Limb (tissue), 2 donors: Measurements from ENCODE around the gene ACTG1.

Experiments
- DNase-seq, 2 donors: peaks; one replicate each; pipeline ENCODE4 v3.0.0-alpha.2; 2016; ENCODE audit errors: extremely low spot score in 2 of 2

ACTG1 gene

GRCh38 chr17:81482673-81483072, 29.9 kb downstream of the ACTG1 start:
- DNase-seq, result no peak

- DNase-seq, result no peak
Measured at GRCh38 chr17:81481815-81482505, 30.6 kb downstream of the ACTG1 start.

GRCh38 chr17:81481073-81481799, 31.4 kb downstream of the ACTG1 start:
- DNase-seq, result peak; percentile 91 to 92

DNA sequence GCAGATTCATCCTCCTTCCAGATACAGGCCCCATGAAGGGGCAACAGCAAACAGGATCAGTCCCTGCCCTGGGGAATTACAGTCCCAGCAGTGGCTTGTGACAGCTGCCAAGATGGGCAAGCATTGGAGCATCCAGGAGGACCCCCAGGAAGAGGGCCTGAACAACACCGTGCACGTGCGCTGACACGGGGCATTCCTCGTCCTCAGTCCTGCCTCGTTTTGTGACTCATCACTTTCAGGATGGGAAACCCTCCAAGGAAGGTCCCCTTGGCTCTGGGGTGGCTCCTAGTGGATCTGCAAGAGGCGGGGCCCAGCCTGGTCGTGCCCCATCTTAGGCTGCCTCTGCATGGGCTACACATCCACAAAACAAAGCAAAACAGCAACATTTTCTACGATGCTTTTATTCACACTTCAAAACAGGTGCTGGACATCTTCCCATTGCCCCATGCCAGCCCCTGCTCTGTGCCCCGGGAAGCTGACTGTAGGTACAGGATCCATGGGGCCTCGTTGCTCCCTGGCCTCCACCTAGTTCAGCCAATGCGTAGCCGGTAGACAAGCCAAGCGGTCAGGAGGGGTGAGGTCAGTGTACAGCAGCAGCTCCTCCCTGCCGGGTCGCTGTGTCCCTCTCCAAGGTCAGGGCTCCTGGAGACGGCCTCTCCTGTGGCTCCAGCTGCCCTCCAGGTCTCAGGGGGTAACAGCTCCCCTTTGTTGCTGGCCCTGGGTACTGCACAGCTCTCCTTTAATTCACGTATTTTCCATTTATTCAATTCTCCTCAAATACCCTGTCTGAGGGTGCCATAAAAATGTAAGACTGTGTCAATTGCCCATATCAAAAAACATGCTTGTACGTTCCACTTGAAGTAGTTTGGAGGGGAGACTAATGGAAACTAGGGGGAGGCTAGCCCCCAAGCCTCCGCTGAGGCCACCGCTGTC, 32.2 kb downstream of the ACTG1 start:
- DNase-seq, result no peak

GRCh38 chr17:81479175-81480071, 33.2 kb downstream of the ACTG1 start:
- no peak for DNase-seq

- DNase-seq, result no peak
Measured at GRCh38 chr17:81478119-81478518, 34.5 kb downstream of the ACTG1 start.

GRCh38 chr17:81477173-81477572, 35.4 kb downstream of the ACTG1 start:
- DNase-seq, result no peak

GRCh38 chr17:81476635-81477034, 36.0 kb downstream of the ACTG1 start:
- no peak for DNase-seq

- DNase-seq, result no peak
Measured at GRCh38 chr17:81476097-81476496, 36.5 kb downstream of the ACTG1 start.

DNA sequence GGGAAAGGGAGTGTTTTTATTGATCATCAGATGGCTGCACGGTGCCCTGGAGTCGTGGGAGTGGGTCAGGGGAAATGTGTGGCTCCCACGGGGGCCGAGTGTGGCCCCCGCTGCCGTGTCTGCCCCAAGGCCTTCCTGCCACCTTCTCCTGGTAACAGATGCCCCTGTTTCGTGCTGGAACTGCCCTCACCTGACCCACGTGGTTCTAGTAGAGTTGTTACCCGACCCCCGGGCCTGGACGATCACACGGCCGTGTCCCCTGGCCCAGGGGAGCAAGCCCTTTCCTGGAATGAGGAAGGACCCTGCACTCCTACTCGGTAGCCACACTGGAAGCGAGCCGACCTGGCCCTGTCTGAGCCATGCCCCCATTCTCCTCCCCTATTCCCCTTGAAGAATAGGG, 37.6 kb downstream of the ACTG1 start:
- DNase-seq, result no peak

DNA sequence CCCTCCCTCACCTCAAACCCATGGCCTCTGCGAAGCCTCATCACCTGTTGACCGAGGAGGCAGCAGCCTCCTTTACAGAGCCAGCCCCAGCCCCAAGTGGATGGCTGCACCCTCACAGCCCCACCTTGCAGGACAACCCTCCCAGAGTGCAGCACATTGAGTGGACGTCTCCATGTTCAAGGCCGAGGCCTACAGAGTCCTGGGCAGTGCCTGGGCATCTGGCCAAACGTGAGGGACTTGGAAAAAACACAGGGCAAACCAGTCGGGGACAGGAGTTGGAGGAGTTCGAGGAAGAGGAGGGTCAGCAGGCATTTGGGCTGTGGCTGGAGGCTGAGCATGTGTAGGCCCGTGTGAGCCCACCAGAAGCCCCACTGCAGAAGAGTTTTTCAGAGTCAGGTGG, 39.6 kb downstream of the ACTG1 start:
- no peak for DNase-seq

- DNase-seq, result peak; percentile 88 to 93
Measured at GRCh38 chr17:81471818-81472456, 40.7 kb downstream of the ACTG1 start.

- no peak for DNase-seq
Measured at GRCh38 chr17:81470944-81471817, 41.4 kb downstream of the ACTG1 start.

GRCh38 chr17:81470270-81470943, 42.2 kb downstream of the ACTG1 start:
- DNase-seq, result no peak

DNA sequence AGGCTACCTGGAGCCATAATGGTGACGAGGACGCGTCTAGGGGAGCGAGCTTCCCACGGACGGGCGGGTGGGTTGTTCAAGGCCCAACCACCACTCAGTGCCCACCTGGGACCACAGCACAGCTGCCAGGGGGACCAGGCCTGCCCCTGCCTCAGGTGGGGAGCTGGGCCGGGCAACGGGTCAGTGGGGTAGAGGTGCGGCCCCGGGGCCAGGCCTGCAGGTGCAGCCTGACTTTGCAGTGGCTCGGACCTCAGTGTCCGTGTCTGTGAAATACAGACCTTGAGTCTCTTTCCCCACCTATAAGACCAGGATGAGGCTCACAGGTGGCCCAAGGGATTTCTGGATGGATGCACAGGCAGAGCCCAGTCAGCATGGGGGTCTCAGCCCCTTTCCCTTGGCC, 43.3 kb downstream of the ACTG1 start:
- DNase-seq, result no peak

GRCh38 chr17:81468770-81469121, 43.9 kb downstream of the ACTG1 start:
- DNase-seq, result no peak

- DNase-seq, result no peak
Measured at GRCh38 chr17:81468111-81468769, 44.4 kb downstream of the ACTG1 start.
